ENCODE data around the gene NRG2.

Gene NRG2

DNA sequence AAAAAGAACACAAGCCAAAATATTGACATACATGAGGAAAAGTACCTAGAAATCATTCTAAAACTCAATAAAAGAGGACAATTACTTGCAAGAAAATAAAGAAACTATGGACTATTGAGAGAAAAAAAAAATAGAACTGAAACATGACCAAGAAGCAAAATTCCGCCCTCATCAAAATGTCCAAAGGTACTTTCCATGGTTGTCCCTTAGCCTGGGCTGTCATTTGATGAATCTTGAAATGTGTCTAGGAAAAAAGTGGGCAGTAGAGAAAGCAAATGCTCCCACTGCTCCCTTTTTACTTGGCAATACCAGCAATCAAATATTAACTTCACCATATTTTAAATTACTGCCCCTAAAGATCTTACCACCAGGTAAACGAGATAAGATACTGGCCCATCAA is 10.8 kb downstream of the NRG2 start:
- peaks cover 27% of the 10 kb centered on the region for H3K27me3 ChIP-seq (ENCODE audit: control insufficient read depth, low read length)
- no peaks in the 10 kb centered on the region for H3K9me3 ChIP-seq (ENCODE audit: control insufficient read depth, insufficient read depth, low read length)
- H3K79me2 ChIP-seq (ENCODE audit: control insufficient read depth, low read length), result no peaks in the 10 kb centered on the region
- no peaks in the 10 kb centered on the region for H3K9me2 ChIP-seq (replicated peaks; ENCODE audit: control insufficient read depth, low read length)
- no peaks in the 10 kb centered on the region for H3K4me1 ChIP-seq (ENCODE audit: control insufficient read depth, low read length)
- no peak overlapping the region for H3K27ac ChIP-seq (ENCODE audit: low read depth, low read length)
- no peak for TF ChIP-seq CTCF (IDR thresholded peaks at IDR 0.05; ENCODE audit: low read depth, low read length, poor library complexity, severe bottlenecking)
- no peak for TF ChIP-seq EZH2phosphoT487 (IDR thresholded peaks at IDR 0.05; ENCODE audit: borderline replicate concordance, low read length)
- no peaks in the 10 kb centered on the region for H4K20me1 ChIP-seq (ENCODE audit: control insufficient read depth, insufficient read depth, low read depth, low read length)
- no peaks in the 10 kb centered on the region for H3F3A ChIP-seq (ENCODE audit: control insufficient read depth, insufficient read depth)
- H3K36me3 ChIP-seq (ENCODE audit: control insufficient read depth, low read length), result no peaks in the 10 kb centered on the region
- no peak overlapping the region for H3K4me3 ChIP-seq (ENCODE audit: low read length)
- H3K4me2 ChIP-seq (ENCODE audit: low read length), result no peak overlapping the region

- Histone ChIP-seq H3K9me3 (ENCODE audit: control insufficient read depth, insufficient read depth, low read length) (no peaks in the 10 kb centered on the region), H3F3A (ENCODE audit: control insufficient read depth, insufficient read depth) (no peaks in the 10 kb centered on the region), H3K27ac (ENCODE audit: low read depth, low read length) (no peak overlapping the region), H3K4me2 (ENCODE audit: low read length) (no peak overlapping the region), H3K4me3 (ENCODE audit: low read length) (no peak overlapping the region), H3K36me3 (ENCODE audit: control insufficient read depth, low read length) (no peaks in the 10 kb centered on the region), H3K9me2 (replicated peaks; ENCODE audit: control insufficient read depth, low read length) (no peaks in the 10 kb centered on the region), H3K4me1 (ENCODE audit: control insufficient read depth, low read length) (no peaks in the 10 kb centered on the region), H4K20me1 (ENCODE audit: control insufficient read depth, insufficient read depth, low read depth, low read length) (no peaks in the 10 kb centered on the region), H3K27me3 (ENCODE audit: control insufficient read depth, low read length) (peaks cover 19% of the 10 kb centered on the region), H3K79me2 (ENCODE audit: control insufficient read depth, low read length) (no peaks in the 10 kb centered on the region)
- no peak for TF ChIP-seq CTCF (IDR thresholded peaks at IDR 0.05; ENCODE audit: low read depth, low read length, poor library complexity, severe bottlenecking)
Measured at GRCh38 chr5:140027807-140028206, 15.3 kb downstream of the NRG2 start.

GRCh38 chr5:140025736-140026135 is 17.4 kb downstream of the NRG2 start:
- peaks cover 27% of the 10 kb centered on the region for H3K27me3 ChIP-seq (ENCODE audit: control insufficient read depth, low read length)
- no peak overlapping the region for H3K27ac ChIP-seq (ENCODE audit: low read depth, low read length)
- H3K4me3 ChIP-seq (ENCODE audit: low read length), result no peak overlapping the region
- TF ChIP-seq EZH2phosphoT487 (IDR thresholded peaks at IDR 0.05; ENCODE audit: borderline replicate concordance, low read length) (no peak), CTCF (IDR thresholded peaks at IDR 0.05; ENCODE audit: low read depth, low read length, poor library complexity, severe bottlenecking) (no peak)
- no peaks in the 10 kb centered on the region for H3K4me1 ChIP-seq (ENCODE audit: control insufficient read depth, low read length)
- H3K79me2 ChIP-seq (ENCODE audit: control insufficient read depth, low read length), result no peaks in the 10 kb centered on the region
- H3F3A ChIP-seq (ENCODE audit: control insufficient read depth, insufficient read depth), result no peaks in the 10 kb centered on the region
- H3K9me2 ChIP-seq (replicated peaks; ENCODE audit: control insufficient read depth, low read length), result no peaks in the 10 kb centered on the region
- no peaks in the 10 kb centered on the region for H4K20me1 ChIP-seq (ENCODE audit: control insufficient read depth, insufficient read depth, low read depth, low read length)
- H3K4me2 ChIP-seq (ENCODE audit: low read length), result no peak overlapping the region
- no peaks in the 10 kb centered on the region for H3K9me3 ChIP-seq (ENCODE audit: control insufficient read depth, insufficient read depth, low read length)
- no peaks in the 10 kb centered on the region for H3K36me3 ChIP-seq (ENCODE audit: control insufficient read depth, low read length)

GRCh38 chr5:140024928-140025327 is 18.2 kb downstream of the NRG2 start:
- Histone ChIP-seq H3K27me3 (ENCODE audit: control insufficient read depth, low read length) (peaks cover 35% of the 10 kb centered on the region), H3F3A (ENCODE audit: control insufficient read depth, insufficient read depth) (no peaks in the 10 kb centered on the region), H3K4me3 (ENCODE audit: low read length) (no peak overlapping the region), H3K27ac (ENCODE audit: low read depth, low read length) (no peak overlapping the region), H3K79me2 (ENCODE audit: control insufficient read depth, low read length) (no peaks in the 10 kb centered on the region), H4K20me1 (ENCODE audit: control insufficient read depth, insufficient read depth, low read depth, low read length) (no peaks in the 10 kb centered on the region), H3K36me3 (ENCODE audit: control insufficient read depth, low read length) (no peaks in the 10 kb centered on the region), H3K4me1 (ENCODE audit: control insufficient read depth, low read length) (no peaks in the 10 kb centered on the region), H3K9me3 (ENCODE audit: control insufficient read depth, insufficient read depth, low read length) (no peaks in the 10 kb centered on the region), H3K4me2 (ENCODE audit: low read length) (no peak overlapping the region), H3K9me2 (replicated peaks; ENCODE audit: control insufficient read depth, low read length) (no peaks in the 10 kb centered on the region)
- TF ChIP-seq EZH2phosphoT487 (IDR thresholded peaks at IDR 0.05; ENCODE audit: borderline replicate concordance, low read length) (no peak), CTCF (IDR thresholded peaks at IDR 0.05; ENCODE audit: low read depth, low read length, poor library complexity, severe bottlenecking) (no peak)
